ENCODE data around the gene STAC2. TPM values are rescaled to one million over a fixed set of nuclear protein-coding genes. Genes with fewer than 3 reads are reported as not detected.

Gene STAC2
- total RNA-seq, 3 donors from 2014 or later: not detected

GRCh38 chr17:39239640-39240314 is 14.0 kb upstream of the STAC2 start:
- Mint-ChIP-seq H3K9me3 (no peaks in the 10 kb centered on the region), H3K4me3 (peak overlapping the region; percentile 9), H3K4me1 (ENCODE audit: low read depth) (peaks cover 33% of the 10 kb centered on the region), H3K27me3 (ENCODE audit: low read depth) (peaks cover 1% of the 10 kb centered on the region), H3K36me3 (ENCODE audit: insufficient read depth) (no peaks in the 10 kb centered on the region)
- peak; percentile 58 for DNase-seq
- peak; percentile 38 to 42 for ATAC-seq

- no peaks in the 10 kb centered on the region for H3K36me3 Mint-ChIP-seq (ENCODE audit: insufficient read depth)
- DNase-seq (peak; percentile 68), ATAC-seq (peak; percentile 80 to 83)
- H3K4me1 Mint-ChIP-seq (ENCODE audit: low read depth): peaks cover 27% of the 10 kb centered on the region
- no peaks in the 10 kb centered on the region for H3K9me3 Mint-ChIP-seq
- H3K4me3 Mint-ChIP-seq: peak overlapping the region; percentile 29
- H3K27me3 Mint-ChIP-seq (ENCODE audit: low read depth): peaks cover 1% of the 10 kb centered on the region
Measured at GRCh38 chr17:39238311-39238972, 12.7 kb upstream of the STAC2 start.

GRCh38 chr17:39237586-39237985 is 11.8 kb upstream of the STAC2 start:
- no peak for DNase-seq
- H3K4me3 Mint-ChIP-seq: no peak overlapping the region
- no peak for ATAC-seq
- H3K27me3 Mint-ChIP-seq (ENCODE audit: low read depth): peaks cover 1% of the 10 kb centered on the region
- H3K4me1 Mint-ChIP-seq (ENCODE audit: low read depth): peaks cover 27% of the 10 kb centered on the region
- H3K36me3 Mint-ChIP-seq (ENCODE audit: insufficient read depth): no peaks in the 10 kb centered on the region
- H3K9me3 Mint-ChIP-seq: no peaks in the 10 kb centered on the region

GRCh38 chr17:39236981-39237441 is 11.3 kb upstream of the STAC2 start:
- H3K27me3 Mint-ChIP-seq (ENCODE audit: low read depth): peaks cover 5% of the 10 kb centered on the region
- no peak for DNase-seq
- H3K9me3 Mint-ChIP-seq: no peaks in the 10 kb centered on the region
- peaks cover 31% of the 10 kb centered on the region for H3K4me1 Mint-ChIP-seq (ENCODE audit: low read depth)
- H3K4me3 Mint-ChIP-seq: no peak overlapping the region
- no peak for ATAC-seq
- no peaks in the 10 kb centered on the region for H3K36me3 Mint-ChIP-seq (ENCODE audit: insufficient read depth)

- ATAC-seq (no peak), DNase-seq (no peak)
- peaks cover 8% of the 10 kb centered on the region for H3K27me3 Mint-ChIP-seq (ENCODE audit: low read depth)
- H3K4me3 Mint-ChIP-seq: no peak overlapping the region
- peaks cover 36% of the 10 kb centered on the region for H3K4me1 Mint-ChIP-seq (ENCODE audit: low read depth)
- H3K36me3 Mint-ChIP-seq (ENCODE audit: insufficient read depth): no peaks in the 10 kb centered on the region
- no peaks in the 10 kb centered on the region for H3K9me3 Mint-ChIP-seq
Measured at GRCh38 chr17:39236450-39236927, 10.7 kb upstream of the STAC2 start.

- DNase-seq: no peak
- Mint-ChIP-seq H3K9me3 (no peaks in the 10 kb centered on the region), H3K36me3 (ENCODE audit: insufficient read depth) (no peaks in the 10 kb centered on the region), H3K4me1 (ENCODE audit: low read depth) (peaks cover 37% of the 10 kb centered on the region), H3K27me3 (ENCODE audit: low read depth) (peaks cover 8% of the 10 kb centered on the region), H3K4me3 (no peak overlapping the region)
- peak; percentile 52 to 54 for ATAC-seq
Measured at GRCh38 chr17:39235555-39236449, 10.1 kb upstream of the STAC2 start.

- H3K36me3 Mint-ChIP-seq (ENCODE audit: insufficient read depth): no peaks in the 10 kb centered on the region
- no peaks in the 10 kb centered on the region for H3K9me3 Mint-ChIP-seq
- peaks cover 15% of the 10 kb centered on the region for H3K4me1 Mint-ChIP-seq (ENCODE audit: low read depth)
- ATAC-seq (peak; percentile 83 to 89), DNase-seq (peak; percentile 57)
- H3K27me3 Mint-ChIP-seq (ENCODE audit: low read depth): peaks cover 28% of the 10 kb centered on the region
- H3K4me3 Mint-ChIP-seq: peak overlapping the region; percentile 43
Measured at GRCh38 chr17:39231591-39232551, 6.1 kb upstream of the STAC2 start.

GRCh38 chr17:39231091-39231561 is 5.4 kb upstream of the STAC2 start:
- ATAC-seq (no peak), DNase-seq (no peak)
- Mint-ChIP-seq H3K4me3 (no peak overlapping the region), H3K27me3 (ENCODE audit: low read depth) (peaks cover 31% of the 10 kb centered on the region), H3K4me1 (ENCODE audit: low read depth) (peaks cover 15% of the 10 kb centered on the region), H3K36me3 (ENCODE audit: insufficient read depth) (no peaks in the 10 kb centered on the region), H3K9me3 (no peaks in the 10 kb centered on the region)

- H3K27me3 Mint-ChIP-seq (ENCODE audit: low read depth): peaks cover 35% of the 10 kb centered on the region
- H3K4me1 Mint-ChIP-seq (ENCODE audit: low read depth): peaks cover 15% of the 10 kb centered on the region
- no peak overlapping the region for H3K4me3 Mint-ChIP-seq
- ATAC-seq (no peak), DNase-seq (no peak)
- no peaks in the 10 kb centered on the region for H3K9me3 Mint-ChIP-seq
- H3K36me3 Mint-ChIP-seq (ENCODE audit: insufficient read depth): no peaks in the 10 kb centered on the region
Measured at GRCh38 chr17:39230361-39230760, 4.6 kb upstream of the STAC2 start.

- DNase-seq (no peak), ATAC-seq (no peak)
- H3K4me1 Mint-ChIP-seq (ENCODE audit: low read depth): peaks cover 16% of the 10 kb centered on the region
- no peaks in the 10 kb centered on the region for H3K9me3 Mint-ChIP-seq
- H3K4me3 Mint-ChIP-seq: no peak overlapping the region
- H3K36me3 Mint-ChIP-seq (ENCODE audit: insufficient read depth): no peaks in the 10 kb centered on the region
- H3K27me3 Mint-ChIP-seq (ENCODE audit: low read depth): peaks cover 36% of the 10 kb centered on the region
Measured at GRCh38 chr17:39229274-39229913, 3.6 kb upstream of the STAC2 start.

GRCh38 chr17:39227364-39227919 is 1.7 kb upstream of the STAC2 start:
- Mint-ChIP-seq H3K4me1 (ENCODE audit: low read depth) (peaks cover 23% of the 10 kb centered on the region), H3K4me3 (no peak overlapping the region), H3K36me3 (ENCODE audit: insufficient read depth) (no peaks in the 10 kb centered on the region), H3K27me3 (ENCODE audit: low read depth) (peaks cover 52% of the 10 kb centered on the region), H3K9me3 (no peaks in the 10 kb centered on the region)
- DNase-seq (no peak), ATAC-seq (no peak)

GRCh38 chr17:39225959-39226683 is 376 bp upstream of the STAC2 start:
- H3K27me3 Mint-ChIP-seq (ENCODE audit: low read depth): peaks cover 45% of the 10 kb centered on the region
- peak overlapping the region; percentile 61 for H3K4me3 Mint-ChIP-seq
- DNase-seq: peak; percentile 53
- H3K9me3 Mint-ChIP-seq: no peaks in the 10 kb centered on the region
- ATAC-seq: peak; percentile 84 to 87
- peaks cover 13% of the 10 kb centered on the region for H3K4me1 Mint-ChIP-seq (ENCODE audit: low read depth)
- H3K36me3 Mint-ChIP-seq (ENCODE audit: insufficient read depth): no peaks in the 10 kb centered on the region
